Suprapubic skin (tissue), 3 donors: ENCODE results near the gene METTL15.

Source experiments
- POLR2A ChIP-seq, 2 donors: fragments of 450-650 bp; IDR thresholded peaks; one replicate each; pipeline ENCODE4 v1.6.1; 2017; ENCODE audit warnings: antibody characterized with exemption in 2 of 2, mild to moderate bottlenecking in 2 of 2, moderate library complexity in 2 of 2
- TF ChIP-seq, protein P1 (sequence below), 2 donors: fragments of 200-600 bp in 1 of 2; fragments of 450-650 bp in 1 of 2; sonication (generic) in 1 of 2; IDR thresholded peaks; one replicate each; pipeline ENCODE4 v1.5.1; 2016 to 2019; ENCODE audit warnings: antibody characterized with exemption in 2 of 2, mild to moderate bottlenecking in 1 of 2, moderate library complexity in 1 of 2

DNA sequence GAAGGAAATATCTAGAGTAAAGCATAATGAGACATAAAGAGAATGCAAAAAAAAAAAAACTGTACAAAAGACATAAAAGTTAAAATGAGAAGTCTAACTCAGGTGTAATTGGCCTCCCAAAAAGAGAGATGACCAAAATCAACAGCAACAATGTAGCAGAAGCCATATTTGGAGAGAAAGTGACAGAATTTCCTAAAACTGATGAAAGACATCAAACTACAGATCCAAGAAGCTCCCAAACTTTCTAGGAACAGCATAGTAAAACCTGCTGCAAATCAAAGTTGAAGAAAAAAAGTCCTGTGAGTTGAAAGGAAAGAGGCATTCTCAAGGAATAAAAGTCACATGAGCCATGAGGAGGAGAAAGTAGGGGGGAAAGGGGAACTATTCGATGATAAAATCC lies 231.3 kb downstream of the METTL15 start:
- TF ChIP-seq, protein P1, sequence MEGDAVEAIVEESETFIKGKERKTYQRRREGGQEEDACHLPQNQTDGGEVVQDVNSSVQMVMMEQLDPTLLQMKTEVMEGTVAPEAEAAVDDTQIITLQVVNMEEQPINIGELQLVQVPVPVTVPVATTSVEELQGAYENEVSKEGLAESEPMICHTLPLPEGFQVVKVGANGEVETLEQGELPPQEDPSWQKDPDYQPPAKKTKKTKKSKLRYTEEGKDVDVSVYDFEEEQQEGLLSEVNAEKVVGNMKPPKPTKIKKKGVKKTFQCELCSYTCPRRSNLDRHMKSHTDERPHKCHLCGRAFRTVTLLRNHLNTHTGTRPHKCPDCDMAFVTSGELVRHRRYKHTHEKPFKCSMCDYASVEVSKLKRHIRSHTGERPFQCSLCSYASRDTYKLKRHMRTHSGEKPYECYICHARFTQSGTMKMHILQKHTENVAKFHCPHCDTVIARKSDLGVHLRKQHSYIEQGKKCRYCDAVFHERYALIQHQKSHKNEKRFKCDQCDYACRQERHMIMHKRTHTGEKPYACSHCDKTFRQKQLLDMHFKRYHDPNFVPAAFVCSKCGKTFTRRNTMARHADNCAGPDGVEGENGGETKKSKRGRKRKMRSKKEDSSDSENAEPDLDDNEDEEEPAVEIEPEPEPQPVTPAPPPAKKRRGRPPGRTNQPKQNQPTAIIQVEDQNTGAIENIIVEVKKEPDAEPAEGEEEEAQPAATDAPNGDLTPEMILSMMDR (IDR thresholded peaks at IDR 0.05): no peak
- no peak for TF ChIP-seq POLR2A (IDR thresholded peaks at IDR 0.05)
